Retina (tissue), 1 donor: ENCODE measurements around the gene TMEM45B.
"Not testable (repeated sequence)": the region's sequence is repeated elsewhere in the genome, so short reads cannot be mapped to it uniquely, and the experiment has no call there.

Source experiments
- DNase-seq: peaks from one replicate; pipeline ENCODE4 v3.0.0-alpha.2; 2016

Gene TMEM45B

DNA sequence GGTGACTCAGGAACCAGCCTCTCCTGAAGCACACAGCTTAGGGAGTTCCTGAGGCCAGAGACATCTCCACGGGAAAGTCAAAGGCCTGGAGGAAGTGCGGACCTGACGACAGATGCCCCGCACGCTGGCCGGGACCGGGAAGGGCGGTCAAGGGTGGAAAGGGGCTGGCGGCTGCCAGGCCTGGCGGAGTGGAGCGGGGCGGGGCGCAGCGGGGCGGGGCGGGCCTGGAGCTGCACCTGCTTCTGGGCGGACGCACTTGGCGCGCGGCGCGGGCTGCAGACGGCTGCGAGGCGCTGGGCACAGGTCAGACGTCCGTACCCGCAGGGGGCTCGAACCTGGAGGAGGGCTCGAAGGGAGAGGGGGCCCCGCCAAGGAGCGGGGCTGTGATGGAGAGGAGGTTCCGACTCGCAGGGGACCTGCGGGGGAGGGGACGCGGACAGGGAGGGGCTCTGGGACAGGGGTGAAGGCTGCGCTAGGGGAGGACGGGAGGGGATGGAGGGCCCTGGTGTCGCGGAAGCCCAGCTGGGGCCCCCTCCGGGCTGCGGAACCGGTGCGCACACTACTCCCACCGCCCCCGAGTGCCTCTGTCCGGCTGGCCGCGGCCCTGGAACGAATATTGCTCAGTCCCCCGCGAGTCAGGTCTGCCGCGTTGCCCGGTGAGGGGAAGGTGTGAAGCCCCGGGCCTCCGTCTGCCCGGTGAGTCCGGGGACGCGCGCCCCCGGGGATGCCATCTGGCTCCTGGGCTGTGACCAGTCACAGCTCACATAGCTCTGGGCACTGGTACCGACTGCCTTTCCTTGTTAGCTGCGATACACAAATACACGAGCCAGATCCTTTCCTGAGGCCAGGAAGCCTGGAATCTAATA, at the start of gene TMEM45B:
Gene TMEM45B, plus strand, starts transcription at position 253 of the 866 bp plus-strand sequence. CDS start 36,635 bp downstream, outside the sequence.
- peak; percentile 73 for DNase-seq

DNA sequence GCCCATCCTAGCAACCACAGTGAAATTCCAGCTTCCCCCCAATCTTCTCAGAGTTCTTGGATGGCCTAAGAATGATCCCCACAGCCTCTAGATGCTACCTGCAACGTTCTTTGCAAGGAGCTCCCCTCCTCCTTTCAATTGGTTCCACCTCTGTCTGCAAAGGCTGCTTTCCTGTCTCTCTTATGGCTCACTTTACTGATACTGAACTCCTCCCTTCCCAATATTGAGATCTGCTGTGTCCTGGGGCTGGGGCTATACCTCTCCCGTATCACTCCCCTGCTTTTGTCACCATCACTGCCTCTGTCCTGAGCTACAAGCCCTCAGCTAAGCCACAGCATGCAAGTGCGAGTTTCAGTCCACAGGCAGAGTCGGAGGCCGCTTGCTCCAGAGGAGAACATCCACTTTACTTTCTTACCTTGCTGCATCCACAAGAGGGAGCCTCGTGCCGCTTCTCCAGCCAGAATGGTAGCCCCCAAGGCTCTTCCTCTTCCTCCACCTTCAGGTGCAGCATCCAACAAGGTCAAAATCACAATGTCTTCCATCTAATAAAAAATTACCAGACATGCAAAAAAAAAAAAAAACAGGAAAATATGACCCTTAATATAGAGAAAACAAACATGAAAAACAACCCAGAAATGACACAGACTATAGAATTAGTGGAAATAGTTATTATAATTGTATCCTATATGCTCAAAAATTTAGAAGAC, 48.6 kb upstream of the TMEM45B start:
- no peak for DNase-seq

DNA sequence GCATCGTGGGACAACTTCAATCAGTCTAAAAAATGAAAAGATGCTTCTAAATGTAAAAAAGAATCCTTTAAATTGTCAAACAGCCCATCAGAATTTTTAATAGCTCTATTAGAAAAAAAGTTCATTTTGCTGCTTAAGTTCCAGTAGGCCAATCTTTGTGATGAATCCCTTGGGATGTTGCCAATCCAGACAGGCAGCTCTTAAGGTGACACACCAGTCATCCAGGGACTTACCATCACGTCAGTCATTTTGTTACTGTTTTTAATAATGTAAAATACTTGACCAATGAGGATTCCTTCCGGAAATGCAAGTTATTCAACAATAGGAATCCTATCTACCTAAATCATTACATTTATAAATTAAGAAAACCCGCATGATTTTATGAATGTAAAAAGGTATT, 47.8 kb upstream of the TMEM45B start:
- DNase-seq: no peak

DNA sequence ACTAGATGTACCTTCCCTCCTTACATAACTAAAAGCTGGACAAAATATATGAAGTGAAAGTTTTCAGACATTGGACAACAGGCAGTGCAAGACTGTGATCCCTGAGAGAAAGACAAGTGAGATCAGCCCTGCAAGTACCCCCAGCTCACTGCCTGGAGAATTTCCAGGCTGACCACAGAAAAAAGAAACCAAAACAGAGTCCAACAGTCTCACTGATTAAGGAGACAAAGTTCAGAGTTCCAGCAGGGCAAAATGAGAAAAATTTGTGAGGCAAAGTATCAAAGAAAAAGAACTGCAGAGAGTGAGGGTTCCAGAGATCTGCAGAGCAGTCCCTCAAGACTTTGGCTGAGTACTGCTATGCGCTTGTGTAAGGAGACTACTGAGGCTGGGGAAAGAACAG, 47.3 kb upstream of the TMEM45B start:
- DNase-seq: no peak

DNA sequence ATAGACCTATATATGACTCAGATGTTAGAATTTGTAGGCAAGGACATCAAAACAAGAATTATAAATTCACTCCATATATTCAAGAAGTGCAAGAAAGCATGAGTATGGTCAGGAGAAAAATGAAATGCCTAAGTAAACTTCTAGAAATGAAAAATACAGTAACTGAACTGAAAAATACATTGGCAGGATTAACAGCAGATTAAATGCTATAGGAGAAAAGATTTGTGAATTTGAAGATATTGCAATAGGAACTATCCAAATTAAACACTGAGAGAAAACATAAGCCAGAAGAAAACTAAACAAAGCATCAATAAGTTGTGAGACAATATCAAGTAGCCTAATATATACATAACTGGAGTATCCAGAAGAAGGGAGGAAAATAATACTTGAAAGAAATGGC, 46.6 kb upstream of the TMEM45B start:
- no peak for DNase-seq

DNA sequence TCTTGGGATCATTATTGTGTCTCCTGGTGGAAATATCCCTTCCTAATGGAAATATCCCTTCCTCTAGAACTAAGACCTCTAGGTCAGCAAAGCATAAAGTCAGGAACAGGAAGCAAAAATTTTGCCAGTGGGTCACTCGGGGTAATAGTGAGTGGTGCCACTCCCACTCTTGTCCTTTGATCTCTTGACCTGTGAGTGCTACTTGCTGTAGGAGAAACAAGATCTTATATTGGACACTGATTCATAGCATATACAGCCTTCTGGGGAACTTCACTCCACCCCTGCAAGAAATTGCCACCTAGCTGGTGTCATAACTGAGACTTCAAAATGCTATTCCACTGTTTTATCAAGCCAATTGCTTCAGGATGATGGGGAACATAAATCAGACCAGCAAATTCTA, 44.7 kb upstream of the TMEM45B start:
- no peak for DNase-seq

DNA sequence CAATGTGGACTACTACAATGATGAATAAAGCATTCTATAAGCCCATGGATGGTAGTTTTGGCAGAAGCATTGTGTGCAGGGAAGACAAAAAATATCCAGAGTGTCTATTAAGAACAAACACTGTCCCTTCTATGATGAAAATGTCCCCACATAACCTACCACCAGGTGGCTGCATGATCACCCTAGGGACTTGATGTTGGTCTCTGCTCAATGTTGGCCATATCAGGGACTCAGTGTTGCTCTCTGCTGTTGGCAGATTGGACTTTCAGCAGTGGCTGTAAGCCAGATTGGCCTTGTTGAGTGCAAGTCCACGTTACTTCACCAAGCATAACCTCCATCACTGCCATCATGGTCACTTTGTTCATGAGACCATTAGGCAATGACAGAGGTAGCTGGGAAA, 44.2 kb upstream of the TMEM45B start:
- DNase-seq: not testable (repeated sequence)

DNA sequence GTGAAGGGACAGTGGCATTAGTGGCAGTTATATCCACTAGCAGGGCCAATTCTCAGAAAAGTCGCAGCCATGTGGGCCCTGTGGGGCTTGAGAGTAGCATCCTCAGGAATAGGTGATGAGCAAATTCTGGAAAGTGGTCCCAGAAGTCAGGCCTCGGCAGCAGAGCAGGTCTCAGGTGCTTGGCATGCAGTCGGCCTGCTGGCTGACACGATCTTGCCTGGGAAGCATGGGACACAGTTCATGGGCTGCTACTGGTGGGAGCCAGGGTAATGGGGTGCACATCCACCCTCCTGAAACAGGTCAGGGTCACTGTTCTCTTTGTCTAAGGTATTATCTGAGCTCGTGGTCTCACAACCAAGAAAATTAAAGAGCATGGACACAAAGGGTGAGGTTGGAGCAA, 36.8 kb upstream of the TMEM45B start:
- no peak for DNase-seq

DNA sequence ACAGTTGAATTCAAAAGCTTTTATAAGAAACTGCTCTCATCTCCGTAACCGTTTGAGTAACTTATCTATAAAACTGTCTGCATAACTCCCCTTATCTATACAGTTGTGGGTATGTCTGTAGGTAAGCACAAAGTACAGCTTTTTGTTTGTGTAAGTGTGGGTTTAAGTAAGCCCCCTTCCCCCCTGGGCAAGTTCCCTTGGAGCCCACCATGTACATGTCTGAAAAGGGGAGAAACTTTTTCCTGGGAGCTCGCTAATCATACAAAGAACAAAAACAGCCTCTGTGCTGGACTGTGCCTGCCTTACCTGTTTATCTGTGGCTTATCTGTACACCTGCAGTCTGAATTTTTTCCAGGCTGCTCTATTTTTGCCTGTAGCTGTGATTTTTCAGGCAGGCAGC, 36.3 kb upstream of the TMEM45B start:
- DNase-seq: no peak

DNA sequence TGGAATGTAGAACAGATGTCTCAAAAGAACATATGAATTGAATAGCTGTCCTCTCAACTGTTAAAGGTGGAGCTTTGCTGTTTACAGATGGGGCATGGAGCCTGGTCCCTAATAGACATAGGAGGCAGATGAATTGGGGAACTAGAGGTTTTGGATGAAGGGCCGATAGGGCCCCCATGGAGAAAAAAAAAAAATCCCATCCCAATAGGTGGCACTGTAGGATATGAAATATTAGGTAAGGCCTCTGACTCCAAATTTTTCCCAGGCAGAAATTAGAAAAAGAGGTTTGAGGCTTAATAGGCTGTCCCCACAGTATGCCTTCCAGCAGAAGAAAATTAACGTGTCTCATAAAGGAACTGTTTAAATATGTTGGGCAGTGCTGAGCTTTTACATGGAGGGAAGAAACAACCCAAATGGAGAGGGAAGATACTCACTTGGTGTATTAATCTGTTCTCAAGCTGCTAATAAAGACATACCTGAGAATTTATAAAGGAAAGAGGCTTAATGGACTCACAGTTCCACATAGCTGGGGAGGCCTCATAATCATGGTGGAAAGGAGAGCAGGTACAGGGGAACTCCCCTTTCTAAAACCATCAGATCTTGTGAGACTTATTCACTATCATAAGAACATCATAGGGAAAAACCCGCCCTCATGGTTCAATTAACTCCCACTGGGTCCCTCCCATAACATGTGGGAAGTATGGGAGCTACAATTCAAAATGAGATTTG, 30.1 kb upstream of the TMEM45B start:
- DNase-seq: no peak

DNA sequence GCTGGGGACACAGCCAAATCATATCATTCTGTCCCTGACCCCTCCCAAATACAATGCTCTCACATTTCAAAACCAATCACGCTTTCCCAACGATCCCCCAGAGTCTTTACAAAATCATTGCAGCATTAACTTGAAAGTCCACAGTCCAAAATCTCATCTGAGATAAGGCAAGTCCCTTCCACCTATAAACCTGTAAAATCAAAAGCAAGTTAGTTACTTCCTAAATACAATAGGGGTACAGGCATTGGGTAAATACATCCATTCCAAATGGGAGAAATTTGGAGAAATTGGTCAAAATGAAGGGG, 29.6 kb upstream of the TMEM45B start:
- not testable (repeated sequence) for DNase-seq

DNA sequence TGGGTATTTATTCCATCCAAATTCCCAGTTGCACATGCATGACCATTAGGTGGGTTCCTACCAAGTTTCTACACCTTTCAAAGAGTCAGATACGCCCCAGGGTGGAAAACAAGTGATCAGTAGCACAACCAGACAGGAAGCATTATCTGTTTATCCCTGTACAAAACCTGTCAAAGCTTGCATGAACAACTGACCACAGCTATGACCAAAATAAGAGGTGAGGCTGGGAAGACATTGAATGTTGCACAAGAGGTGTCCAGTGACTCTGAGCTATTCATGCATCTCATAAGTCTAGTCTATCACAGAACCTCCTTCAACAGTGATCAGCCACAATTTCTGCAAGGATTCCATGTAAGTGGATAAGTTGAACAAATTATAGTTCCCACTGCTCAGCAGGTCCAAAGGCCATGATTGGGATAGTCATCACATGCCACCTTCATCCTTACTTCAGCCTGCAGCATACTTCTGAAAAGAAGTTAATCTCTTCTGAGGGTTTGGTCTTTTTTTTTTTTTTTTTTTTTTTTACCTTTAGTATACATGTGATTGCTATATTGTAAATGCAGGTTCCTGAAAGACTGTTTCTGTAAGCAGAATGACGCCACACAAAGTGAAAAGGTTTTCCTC, 28.0 kb upstream of the TMEM45B start:
- no peak for DNase-seq

DNA sequence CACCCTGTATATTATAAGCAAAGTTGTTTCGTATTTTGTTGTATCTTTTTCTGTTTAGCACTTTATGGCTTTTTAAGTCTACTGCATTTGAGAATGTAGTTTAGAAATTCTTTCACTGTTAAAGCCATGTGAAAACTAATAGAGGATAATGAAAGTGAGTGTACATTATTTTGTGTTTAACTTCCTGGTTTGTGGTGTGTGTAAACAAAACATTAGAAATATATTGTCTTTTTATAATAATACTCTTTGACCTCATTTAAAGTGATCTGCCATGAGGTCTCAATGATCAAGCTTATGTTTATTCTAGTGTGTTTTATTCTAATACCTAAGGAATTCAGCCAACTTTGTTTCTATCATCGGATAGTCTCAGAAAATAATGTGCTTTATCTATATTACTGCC, 27.4 kb upstream of the TMEM45B start:
- DNase-seq: no peak

DNA sequence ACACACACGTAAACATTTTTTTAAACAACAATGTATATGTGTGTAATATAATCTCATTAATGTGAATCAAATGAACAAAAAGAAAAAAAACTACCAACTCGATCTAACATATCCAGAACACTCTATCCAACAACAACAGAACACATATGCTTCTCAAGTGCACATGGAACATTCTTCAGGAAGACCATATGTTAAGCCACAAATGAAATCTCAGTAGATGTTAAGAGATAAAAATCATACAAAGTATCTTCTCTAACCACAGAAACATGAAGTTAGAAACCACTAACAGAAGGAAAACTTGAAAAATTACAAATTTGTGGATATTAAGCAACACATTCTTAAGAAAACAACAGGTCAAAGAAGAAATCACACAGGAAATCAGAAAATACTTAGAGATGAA, 25.5 kb upstream of the TMEM45B start:
- DNase-seq: no peak

DNA sequence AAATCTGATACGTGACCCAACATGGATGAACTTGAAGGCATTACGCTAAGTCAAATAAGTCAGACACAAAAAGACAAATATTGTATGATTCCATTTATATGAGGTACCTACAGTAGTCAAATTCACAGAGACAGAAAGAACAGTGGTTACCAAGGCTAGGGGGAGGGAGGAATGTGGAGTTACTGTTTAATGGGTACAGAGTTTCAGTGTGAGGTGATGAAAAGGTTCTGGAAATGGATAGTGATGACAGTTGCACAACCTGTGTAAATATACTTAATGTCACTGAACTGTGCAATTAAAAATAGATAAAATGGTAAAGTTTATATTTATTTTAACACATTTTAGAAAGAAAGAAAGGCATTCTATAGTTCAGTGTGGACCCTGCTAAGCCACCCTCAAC, 24.1 kb upstream of the TMEM45B start:
- no peak for DNase-seq

DNA sequence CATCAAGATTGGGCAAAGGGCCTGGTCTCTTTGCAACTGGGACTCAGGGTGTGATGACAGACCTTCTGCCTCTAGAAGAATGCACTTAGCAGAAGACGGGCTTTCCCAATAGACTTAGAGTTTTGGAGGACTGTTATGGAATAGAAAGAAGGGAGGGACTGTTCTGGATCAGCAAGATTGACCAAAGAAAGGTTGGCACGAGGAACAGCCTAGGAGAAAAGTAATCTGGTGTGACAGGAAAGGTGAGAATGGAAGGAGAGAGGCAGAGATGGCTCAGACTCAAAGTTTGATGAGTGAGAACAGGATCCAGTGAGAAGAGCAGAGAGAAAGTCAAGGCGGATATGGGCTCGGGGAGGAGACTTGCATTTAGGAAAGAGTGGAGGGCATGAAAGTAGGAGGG, 23.0 kb upstream of the TMEM45B start:
- DNase-seq: no peak

DNA sequence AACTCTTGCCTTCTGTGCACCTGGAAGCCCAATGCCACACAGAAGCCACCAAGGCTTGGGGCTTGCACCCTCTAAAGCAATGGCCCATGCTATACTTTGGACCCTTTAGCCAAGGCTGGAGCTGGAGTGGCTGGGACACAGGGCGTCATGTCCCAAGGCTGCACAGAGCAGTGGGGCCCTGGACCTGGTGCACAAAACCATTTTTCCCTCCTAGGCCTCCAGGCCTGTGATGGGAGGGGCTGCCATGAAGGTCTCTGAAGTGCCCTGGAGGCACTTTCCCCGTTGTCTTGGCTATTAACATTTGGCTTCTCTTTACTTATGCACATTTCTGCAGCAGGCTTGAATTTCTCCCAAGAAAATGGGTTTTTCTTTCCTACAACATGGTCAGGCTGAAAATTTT, 20.6 kb upstream of the TMEM45B start:
- DNase-seq: no peak

DNA sequence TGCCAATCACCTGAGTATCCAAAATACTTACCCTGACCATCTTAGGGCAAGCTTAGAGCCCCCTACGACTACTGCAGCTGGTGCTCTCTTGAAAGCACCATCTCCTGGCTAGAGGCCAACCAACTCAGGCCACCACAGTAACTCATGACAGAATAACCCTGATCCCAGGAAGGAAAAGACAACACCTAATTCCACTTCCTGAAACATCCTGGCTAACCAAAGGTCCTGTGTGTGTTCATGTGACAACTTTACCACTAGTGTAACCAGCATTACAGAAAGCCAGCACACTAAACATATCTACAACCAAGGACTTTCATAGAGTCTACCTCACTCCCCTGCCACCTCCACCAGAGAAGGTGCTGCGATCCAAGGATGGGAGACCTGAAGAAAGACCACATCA, 17.4 kb upstream of the TMEM45B start:
- DNase-seq: no peak

DNA sequence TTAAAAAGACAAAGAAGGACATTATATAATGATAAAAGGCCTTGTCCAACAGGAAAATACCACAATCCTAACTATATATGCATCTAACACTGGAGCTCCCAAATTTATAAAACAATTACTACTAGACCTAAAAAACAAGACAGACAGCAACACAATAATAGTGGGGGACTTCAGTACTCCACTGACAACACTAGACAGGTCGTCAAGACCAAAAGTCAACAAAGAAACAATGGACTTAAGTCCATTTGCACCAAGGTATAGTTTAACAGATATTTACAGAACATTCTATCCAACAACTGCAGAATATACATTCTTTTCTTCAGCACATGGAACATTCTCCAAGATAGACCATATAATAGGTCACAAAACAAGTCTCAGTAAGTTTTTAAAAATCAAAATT, 15.5 kb upstream of the TMEM45B start:
- not testable (repeated sequence) for DNase-seq

DNA sequence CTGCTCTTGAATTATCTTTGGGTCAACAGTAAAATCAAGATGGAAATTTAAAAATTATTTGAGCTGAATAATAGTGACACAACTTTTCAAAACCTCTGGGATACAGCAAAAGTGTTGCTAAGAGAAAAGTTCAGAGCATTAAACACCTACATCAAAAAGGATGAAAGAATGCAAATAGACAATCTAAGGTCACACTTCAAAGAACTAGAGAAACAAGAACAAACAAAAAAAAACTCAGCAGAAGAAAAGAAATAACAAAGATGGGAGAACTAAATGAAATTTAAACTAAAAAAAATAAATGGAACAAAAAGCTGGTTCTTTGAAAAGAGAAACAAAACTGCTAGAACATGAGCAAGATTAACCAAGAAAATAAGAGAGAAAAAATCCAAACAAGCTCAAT, 15.0 kb upstream of the TMEM45B start:
- DNase-seq: no peak

DNA sequence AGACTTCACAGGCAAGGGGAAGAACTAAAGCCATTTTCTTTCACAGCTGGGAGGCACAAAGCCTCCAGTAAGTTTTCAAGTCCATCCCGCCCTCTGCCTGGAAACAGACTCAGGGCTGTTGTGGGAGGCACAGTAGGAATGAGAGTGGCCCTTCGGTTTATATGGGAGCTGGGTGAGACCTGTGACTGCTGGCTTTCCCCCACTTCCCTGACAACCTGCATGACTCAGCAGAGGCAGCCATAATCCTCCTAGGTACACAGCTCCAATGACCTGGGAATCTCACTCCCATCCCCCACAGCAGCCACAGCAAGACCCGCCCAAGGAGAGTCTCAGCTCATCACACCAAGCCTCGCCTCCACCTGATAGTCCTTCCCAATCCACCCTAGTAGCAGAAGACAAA, 12.1 kb upstream of the TMEM45B start:
- DNase-seq: no peak

DNA sequence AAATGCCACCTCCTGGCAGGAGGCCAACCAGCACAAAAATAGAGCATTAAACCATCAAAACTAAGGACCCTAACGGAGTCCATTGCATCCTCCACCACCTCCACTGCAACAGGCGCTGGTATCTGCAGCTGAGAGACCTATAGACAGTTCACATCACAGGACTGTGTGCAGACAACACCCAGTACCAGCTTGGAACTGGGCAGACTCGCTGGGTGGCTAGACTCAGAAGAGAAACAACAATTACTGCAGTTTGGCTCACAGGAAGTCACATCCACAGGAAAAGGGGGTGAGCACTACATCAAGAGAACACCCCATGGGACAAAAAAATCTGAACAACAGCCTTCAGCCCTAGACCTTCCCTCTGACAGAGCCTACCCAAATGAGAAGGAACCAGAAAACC, 11.6 kb upstream of the TMEM45B start:
- DNase-seq: no peak

DNA sequence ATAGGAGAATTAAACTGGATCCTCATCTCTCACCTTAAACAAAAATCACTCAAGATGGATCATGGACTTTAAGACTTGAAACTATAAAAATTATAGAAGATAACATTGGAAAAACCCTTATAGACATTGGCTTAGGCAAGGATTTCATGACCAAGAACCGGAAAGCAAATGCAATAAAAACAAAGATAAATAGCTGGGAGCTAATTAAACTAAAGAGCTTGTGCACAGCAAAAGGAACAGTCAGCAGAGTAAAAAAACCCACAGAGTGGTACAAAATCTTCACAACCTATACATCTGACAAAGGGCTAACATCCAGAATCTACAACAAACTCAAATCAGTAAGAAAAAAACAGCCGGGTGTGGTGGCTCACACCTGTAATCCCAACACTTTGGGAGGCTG, 7.4 kb upstream of the TMEM45B start:
- not testable (repeated sequence) for DNase-seq
